C1 segment of cervical spinal cord (tissue), 14 donors: ENCODE results near the gene SHOC2.
"Not testable (repeated sequence)": the region's sequence is repeated elsewhere in the genome, so short reads cannot be mapped to it uniquely, and the experiment has no call there.

ENCODE experiments used
- DNase-seq, 14 donors: peaks; one replicate each; lab custom pipeline; 2025; lab: John Stamatoyannopoulos, UW

SHOC2 gene

DNA sequence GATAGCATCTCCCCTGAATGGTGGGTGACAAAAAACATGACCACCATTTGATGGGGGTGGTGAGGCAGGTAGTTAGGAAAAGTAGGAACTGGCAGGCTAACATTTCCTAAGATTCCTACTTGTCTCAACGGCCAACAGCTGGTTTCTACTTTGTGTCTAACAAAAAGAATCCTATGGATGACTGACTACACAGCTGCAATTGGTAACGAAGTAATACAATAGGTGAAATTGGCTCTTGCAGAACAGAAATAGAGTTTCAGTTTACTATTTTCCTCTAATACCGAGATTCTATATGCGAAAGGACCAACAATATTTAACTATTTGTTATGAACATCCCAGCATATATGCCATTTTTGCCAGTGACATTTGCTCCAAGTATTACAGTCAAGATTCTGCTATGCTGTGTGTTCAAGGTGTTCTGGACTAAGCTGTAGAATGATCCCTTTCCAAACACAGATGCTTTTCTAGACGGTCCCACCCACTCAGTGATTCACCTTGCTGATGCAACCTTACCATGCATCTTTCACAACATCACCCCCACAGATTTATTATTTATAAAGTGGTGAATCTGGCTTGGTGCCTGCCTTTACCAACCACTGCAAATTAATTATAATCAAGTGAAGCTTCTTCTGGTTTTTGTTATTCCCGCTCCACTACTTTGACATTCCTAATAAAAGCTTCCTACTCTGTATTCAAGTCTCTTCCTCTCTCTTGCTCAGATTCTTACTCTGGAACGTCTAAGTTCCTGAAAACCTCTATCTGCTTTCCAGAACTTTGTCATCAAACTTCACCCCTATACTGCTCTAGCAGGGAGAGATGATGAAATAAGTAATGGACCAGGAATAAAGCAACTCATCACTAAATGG, 17.2 kb upstream of the SHOC2 start:
- DNase-seq = no peak

DNA sequence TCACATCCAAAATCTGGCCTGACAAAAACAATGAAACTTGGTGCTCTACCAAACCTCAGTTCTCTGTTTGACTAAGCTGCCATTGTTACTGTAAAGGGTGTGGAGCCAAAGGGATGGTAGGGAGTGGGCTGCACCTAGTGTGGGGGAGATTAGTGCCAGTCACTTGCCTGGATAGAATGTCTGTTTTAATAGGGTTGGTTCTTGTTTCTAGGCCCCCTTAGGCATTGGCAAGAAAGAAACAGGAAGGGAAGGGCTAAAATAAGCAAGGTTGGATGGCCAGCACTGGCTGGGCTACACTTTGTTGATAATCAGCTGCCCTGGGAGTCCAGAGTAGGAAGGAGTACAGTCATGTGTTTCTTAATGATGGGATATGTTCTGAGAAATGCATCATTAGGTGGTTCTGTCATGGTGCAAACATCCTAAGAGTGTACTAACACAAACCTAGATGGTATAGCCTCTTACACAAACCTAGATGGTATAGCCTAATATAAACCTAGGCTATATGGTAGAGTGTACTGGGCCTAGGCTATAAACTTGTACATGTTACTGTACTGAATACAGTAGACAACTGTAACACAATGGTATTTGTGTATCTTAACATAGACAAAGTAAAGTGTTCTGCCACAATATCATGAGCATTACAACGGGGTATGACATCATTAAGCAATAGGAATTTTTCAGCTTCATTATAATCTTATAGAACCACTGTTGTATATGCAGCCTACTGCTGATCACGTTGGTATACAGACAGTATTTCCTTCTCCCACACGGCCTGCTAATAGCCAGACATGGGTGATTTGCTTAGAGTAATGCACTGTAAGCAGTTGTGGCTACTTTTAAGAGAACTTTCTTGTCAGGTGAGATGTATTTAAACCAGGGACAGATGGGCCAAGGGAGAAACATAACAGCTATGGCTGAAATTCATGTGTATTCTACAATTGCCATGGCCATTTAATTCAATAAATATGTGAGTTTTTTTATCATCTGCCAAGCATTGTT, 15.8 kb upstream of the SHOC2 start:
- no peak for DNase-seq

DNA sequence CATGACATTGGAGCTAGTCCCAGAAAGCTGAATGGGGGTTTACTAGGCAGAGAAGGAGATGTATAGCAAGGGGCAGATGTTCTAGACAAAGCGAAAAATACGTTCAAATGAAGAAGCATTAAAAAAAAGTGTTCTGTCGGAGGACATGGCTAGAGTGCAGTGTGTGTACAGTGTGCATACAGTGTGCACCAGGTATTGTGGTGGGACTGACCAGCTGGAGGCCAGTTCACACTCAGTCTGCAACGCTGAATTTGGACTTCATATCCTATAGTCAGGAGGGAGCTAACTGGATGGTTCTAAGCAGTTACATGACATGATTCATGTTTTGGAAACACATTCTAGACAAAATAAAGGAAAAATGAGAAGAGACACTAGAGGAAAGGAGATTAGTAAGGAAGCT, 9.3 kb upstream of the SHOC2 start:
- no peak for DNase-seq

DNA sequence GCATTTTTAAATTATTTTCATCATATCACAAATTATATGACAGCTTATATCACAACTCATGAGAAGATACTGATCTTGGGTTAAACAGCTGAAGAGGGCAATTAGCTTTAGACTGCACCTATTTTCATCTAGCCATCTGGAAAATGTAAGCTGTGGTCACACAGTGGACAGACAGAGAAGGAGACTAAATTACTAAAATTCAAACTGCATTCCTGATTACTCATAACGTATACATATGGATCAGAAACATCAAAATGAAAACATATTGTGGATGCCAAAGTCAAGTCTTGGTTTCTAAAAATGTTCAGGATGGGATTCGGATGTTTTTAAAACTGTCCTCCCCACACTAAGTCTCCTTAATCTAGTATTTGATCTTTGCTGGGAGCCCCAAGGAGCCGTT, 7.0 kb upstream of the SHOC2 start:
- DNase-seq = no peak

DNA sequence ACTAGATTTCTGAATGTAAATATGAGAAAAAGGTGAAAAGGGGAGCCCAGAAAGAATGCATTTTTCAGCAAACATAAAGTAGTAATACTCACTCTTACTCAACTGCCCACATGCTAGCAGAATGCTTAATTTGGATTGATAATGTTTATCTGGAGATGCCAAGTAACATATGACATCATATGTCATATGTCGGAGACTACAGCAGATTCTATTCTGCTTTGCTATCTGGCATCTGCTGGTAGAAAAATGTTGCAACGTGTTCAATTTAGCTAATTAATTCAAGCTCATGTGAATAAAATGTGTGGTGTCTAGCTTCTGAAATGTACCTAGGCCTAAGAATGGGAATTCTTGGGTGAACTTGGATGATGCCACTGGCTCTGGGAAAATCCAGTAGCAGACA, 5.0 kb upstream of the SHOC2 start:
- no peak for DNase-seq

DNA sequence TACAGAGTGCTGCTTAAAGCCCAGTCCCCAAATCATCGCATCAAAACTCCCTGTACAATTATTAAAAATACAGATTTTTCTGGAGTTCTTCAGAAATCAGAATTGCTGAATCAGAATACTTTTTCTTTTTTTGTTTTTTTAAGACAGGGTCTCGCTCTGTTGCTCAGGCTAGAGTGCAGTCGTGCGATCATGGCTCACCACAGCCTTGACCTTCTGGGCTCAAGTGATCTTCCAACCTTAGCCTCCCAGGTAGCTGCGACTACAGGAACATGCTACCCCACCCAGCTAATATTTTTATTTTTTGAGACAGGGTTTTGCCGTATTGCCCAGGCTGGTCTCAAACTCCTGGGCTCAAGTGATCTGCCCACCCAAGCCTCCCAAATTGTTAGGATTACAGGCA, 4.4 kb upstream of the SHOC2 start:
- DNase-seq = no peak

DNA sequence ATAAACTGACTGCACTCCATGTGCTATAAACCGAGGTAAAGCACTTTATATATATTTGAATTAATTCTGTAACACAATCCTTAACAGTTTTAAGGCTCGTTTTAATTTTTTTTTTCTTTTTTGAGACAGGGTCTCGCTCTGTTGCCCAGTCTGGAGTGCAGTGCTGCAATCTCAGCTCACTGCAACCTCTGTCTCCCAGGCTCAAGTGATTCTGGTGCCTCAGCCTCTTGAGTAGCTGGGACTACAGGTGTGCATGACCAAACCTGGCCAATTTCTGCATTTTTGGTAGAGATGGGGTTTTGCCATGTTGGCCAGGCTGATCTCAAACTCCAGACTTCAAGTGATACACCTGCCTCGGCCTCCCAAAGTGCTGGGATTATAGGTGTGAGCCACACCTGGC, 3.8 kb upstream of the SHOC2 start:
- DNase-seq = not testable (repeated sequence)

DNA sequence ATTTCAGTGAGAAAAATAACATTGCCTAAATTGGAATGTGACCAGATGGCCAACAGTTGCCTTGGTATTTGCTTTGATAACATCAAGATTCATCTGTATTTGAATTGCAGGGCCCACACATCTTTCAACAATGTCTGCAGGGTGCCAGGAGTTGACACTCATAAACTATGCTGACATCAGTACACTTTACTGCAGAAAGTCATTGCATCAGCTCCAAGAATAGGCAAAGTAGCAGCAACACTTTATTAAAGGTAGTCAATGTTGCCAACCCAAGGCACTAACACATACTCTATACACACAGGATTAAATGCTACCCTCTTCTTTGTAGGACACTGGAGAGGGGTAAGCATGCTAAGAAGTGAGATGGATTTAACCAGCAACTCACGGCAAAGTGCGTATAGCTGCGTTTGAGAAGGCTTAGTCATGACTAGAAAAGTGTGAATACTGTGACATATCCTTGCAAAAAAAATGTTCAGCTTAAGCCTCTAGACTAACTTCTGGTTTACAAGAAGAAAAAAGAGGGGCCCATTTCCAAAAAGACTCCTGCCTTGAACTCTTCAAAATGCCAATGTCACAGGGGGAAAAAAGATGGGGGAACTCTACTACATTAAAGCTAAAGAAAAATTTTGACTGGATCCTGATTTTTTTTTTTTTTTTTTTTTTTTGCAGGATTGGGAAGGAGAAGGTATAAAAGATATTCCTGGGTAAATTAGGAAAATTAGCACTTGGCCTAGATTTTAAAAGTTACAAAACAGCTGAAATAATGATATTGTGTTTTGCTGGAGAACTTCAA, 2.7 kb upstream of the SHOC2 start:
- no peak for DNase-seq

DNA sequence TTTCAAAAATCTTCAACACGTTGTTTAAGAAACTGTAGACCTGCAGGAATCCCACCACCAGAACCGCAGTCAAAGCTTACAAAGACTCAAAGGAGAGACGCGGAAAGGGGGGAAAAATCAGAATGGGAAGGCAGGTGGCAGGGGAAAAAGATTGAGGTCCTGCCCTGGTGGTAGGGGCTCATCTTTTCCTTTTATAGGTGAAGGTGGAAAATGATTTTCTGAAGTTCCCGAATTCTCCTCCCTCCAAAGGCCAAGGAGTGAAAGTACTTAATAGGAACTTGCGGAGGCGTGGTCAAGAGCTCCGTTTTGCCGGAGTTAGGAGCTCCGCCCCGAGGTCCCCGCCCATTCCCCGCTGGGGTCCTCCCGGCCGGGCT, 1.1 kb upstream of the SHOC2 start:
- DNase-seq = no peak

DNA sequence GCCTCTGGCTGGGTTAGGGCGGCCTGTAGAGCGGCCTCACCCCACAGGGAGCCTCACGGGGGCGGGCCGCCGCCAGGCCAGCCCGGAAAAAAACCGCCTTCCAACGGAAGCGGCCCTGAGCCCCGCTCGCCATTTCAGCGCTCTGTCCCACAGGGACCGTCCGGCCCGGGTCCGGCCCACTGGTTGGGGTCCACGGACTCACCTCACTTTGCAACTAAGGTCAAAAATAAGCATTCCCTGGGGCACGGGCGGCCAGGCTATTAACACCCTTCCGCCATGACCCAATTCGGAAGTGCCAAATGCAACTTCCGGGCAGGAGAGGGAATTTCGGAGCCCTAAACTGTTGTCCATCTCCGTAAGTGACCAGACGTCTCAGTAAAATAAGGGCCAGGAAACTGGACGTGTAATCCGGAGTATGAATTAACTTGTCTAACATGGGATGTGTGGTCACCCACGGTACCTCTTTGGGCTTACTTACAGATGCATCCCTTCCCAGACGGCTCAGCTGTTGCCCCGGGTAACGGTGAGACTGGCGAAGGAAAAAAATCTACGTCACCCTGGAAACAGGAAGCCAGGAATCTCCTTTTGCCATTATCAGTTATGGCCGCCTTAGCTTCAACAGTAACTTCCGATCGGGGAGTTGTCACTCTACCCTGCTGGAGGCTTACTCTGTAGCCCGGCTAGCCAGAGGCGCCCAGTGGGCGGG, 608 bp upstream of the SHOC2 start, which contains the start of gene BBIP1:
Gene BBIP1 (minus strand): TSS at position 538 of the 706 bp plus-strand sequence. CDS start 1,023 bp downstream, outside the sequence.
- peak; percentile 80 to 100 (median 93) for DNase-seq

DNA sequence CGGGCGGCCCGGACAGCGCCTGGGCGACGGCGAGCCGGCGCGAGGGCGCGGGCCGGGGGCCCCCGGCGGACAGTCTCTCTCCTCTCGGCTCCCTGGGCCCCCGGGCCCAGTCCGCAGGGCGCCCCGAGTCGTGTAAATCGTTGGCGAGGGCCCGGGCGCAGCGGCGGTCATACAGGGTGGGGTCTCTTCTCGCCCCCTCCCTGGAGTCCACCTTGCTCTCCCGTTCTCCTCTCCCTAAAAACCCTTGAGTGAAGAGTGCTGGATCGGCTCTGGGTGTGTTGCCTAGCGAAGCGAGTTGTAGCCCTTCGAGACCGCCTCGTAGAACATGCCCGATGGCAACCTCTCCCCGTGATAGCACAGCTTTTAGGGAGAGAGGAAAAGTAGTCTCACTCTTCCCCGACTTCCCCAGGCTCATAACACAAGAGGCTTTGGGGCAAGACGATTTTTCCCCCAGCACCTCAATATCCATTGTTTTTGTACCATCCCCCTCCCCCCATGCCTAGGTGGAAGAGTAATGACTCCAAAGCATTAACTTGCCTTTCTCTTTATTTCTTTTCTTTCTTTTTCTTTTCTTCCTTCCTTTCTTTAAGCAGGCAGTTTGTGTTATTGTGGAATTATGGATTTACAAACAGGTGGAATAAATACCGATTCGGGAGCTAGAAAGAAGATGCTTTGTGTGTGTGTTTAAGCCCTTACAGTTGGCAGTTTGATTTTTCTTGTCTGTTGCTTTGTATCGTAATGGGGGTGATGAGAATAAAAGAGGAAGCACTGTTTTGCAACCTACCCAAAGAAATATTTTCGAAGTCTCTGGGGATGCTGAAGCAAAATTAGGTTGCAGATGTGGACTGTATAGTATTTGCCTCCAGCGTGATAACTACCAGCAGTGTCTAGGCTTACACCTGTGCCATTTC, 822 bp downstream of the SHOC2 start:
- DNase-seq = peak in 10 of 14 donors; percentile 19 to 44 (median 34)

DNA sequence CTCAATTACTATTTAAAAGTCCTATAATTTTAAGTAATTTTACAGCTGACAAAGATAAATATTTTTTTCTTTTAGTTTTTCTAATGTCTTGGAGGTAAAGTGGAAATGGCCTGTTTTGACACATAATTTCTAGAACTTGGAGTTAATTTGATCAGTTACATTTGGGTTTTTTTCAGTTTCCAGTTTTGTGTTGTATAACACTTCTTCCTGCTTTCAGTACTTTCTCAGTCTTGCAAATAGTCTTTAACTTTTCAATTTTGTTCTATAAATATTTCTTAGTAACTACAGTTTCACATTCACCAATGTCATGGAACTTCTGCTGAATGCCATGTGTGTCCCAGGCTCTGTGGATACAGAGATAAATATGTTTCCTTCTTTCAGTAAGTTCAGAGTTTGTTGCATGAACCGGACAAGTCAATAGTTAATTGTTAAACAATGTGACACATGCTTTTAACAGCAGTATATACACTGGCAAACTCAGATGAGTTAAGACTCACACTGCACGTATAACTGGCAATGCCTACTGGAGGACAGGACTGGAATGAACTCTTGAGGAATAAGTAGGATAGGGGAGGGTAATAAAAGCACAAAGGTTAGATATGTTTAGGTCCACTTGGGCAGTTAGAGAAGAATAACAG, 4.6 kb downstream of the SHOC2 start:
- no peak for DNase-seq

DNA sequence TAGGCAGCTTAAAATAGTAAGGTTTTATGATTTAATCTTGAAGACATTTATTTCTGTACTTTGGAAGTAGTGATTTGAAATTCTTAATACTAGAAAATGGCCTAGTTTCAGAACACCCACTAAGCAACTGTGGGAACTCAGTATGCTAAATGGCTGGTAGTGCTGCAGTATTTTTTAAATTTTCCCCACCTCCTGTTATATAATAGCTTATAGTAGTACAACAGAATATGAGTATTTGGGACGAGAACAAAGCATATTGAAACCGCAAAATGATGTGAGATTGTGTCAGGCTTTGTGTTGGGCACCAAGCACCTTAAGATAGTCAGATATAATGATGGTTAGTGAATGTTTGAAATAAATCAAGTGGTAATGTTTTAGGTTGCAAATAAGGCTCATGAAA, 8.1 kb downstream of the SHOC2 start:
- no peak for DNase-seq

DNA sequence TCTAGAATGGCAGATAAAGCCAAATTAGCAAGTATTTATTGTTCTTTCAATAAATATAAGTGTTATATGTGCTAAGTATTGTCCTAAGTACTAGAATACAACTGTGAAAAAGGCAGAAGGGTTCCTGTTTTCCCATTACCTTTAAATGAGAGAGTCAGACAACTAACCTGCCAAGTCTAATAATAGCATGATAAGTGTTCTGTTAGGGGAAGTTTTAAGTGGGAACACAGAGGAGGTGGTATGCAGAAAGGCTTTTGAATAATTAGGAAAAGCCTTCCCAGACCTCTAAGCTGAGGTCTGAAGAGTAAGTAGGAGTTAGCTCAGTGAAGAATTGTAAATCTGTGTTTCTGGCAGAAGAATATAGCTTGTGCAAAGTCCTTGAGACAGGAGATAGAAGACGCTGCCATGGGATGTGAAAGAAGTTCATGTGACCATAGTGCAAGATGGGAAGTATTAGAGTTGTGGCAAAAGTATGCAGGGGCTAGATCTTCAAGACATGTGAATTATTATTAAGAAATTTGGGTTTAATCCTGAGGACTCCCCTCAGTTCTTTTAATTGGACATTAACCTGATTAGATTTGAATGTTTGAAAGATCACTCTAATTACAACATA, 12.5 kb downstream of the SHOC2 start:
- DNase-seq = no peak

DNA sequence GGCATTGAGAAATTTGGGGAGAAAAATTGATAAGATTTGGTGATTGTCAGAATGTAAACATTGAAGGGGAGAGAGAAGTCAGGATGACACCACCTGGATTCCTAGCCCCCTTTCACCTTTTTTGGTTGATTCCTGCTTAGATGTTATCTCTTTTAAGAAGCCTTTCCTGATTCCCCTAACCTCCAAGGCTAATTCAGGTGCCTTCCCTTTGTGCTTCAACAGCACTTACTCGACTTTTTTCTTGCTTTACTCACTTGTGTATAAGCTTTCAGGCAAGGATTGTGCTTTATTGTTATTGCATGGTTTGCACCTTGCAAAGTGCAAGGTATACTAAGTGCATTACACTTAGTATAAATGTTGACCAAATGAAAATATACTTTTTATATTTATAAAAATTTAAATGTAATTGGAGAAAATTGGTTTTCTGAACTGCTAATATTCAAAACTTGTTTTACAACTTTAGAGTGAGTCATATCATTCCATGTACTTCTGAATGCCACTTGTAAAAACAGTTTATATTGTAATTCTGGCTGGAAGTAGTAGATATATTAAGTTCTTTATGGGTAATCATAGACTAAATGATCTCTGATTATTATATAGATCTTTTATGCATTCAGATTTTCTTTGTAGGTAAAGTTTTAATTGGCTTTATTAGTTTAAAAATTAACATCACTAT, 13.2 kb downstream of the SHOC2 start:
- no peak for DNase-seq

DNA sequence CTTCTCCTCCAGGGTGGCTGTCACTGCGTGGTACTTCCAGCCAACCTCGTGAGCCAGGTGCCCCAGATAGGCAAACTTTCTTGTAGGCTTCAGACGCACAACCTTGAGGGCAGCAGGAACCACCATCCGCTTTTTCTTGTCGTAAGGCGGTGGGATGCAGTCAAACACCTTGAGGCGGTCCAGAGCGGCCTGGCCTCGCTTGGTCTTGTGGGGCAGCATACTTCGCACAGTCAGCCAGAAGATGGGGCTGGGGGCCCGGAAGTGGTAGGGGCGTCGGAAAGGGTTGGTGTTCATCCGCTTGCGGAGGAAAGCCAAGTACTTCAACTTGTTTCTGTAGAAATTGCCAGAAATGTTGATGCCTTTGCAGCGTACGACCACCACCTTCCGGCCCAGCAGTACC, 17.4 kb downstream of the SHOC2 start:
- DNase-seq = no peak

DNA sequence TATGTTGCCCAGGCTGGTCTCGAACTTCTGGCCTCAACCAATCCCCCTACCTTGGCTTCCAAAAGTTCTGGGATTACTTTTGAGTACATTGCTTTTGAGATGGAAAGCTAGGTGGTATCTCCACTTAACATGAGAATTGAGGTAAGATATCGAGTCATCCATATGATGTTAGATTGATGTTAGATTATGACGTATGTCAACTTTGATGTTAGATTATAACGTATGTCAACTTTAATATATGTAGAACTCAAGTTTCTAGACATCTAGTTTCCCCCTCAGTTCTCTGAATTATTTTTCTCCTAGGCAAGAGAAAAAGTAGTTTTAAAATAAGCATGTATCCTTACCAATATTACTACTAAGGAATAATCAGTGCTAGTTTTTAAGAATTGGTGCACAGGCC, 20.0 kb downstream of the SHOC2 start:
- no peak for DNase-seq

DNA sequence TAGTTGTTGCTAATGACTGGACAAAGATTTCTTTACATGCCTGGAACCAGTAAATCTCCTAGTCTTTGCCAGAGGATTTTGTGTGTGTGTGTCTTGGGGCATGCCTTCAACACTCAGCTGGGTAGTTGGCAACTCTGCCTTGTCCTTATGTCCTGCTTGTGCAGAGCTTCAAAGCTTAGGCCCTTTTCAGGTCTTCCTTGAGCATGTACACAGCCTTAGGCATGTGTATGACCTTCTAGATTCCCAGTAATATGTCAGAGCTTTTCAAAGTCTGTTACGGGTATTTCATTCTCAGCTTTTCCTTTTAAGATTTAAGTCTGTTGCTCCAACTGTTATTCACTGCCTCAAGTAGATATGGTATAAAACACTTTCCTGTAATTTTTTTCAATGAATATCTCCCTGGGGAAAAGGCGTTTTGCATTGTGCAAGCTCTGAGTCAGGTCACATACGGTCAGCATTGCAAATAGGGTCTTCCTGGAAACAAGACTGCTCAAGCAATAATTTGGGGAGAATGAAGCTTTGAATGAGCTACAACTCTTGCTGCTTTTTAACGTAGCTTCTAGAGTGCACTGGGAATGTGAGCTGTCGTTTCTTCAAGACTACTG, 25.5 kb downstream of the SHOC2 start:
- DNase-seq = no peak
